GM12874 (cell line): ENCODE data around the gene WNT7A.

Experiments
- CTCF ChIP-seq: IDR thresholded peaks from 2 replicates; pipeline ENCODE4 v1.5.1; 2011; ENCODE audit warnings: low read depth, mild to moderate bottlenecking, control low read depth, low read length, moderate library complexity; ENCODE audit not compliant: insufficient read depth

The WNT7A gene

GRCh38 chr3:13786811-13787210, 93.1 kb downstream of the WNT7A start:
- no peak for TF ChIP-seq CTCF

- no peak for TF ChIP-seq CTCF
These were observed 93.9 kb downstream of the WNT7A start for GRCh38 chr3:13785853-13786436.

GRCh38 chr3:13785351-13785750, 94.5 kb downstream of the WNT7A start:
- no peak for TF ChIP-seq CTCF

GRCh38 chr3:13783476-13783875, 96.4 kb downstream of the WNT7A start:
- TF ChIP-seq CTCF = no peak

GRCh38 chr3:13782501-13782900, 97.4 kb downstream of the WNT7A start:
- no peak for TF ChIP-seq CTCF

- no peak for TF ChIP-seq CTCF
These were observed 98.5 kb downstream of the WNT7A start for GRCh38 chr3:13781417-13781816.

- TF ChIP-seq CTCF = no peak
These were observed 99.3 kb downstream of the WNT7A start for GRCh38 chr3:13780432-13781176.
